HG02763 (cell line): ENCODE data around the gene GAS7.

Experiments
- ATAC-seq: cut with Tn5 transposase; IDR thresholded peaks from one replicate; pipeline ENCODE4 v1.9.1; 2021; ENCODE audit warnings: mild to moderate bottlenecking, moderate library complexity; ENCODE audit not compliant: unreplicated experiment

The GAS7 gene

DNA sequence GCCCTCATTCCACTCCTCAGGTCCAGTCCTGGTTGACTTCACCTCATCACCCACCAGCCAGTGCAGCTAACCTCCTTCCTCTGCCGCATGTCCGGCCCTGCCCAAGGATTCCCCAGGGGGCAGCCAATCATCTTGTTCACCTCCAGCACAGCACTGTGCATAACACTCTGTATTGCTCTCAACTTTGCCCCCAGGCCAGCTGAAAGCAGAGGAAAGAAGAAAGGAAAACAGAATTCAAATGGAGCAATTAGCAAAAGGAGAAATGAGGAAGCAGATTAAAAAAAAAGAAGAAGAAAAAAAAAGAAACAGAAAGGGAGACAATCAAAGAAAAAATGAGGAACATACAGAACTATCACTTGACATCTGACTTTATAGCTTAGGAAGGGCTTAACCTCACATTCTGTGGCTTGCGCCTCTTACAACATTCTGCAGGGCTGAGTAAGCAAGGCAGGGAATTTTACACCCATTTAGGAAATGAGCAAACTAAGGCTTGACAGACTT is 26.1 kb downstream of the GAS7 start:
- peak; percentile 61 for ATAC-seq

DNA sequence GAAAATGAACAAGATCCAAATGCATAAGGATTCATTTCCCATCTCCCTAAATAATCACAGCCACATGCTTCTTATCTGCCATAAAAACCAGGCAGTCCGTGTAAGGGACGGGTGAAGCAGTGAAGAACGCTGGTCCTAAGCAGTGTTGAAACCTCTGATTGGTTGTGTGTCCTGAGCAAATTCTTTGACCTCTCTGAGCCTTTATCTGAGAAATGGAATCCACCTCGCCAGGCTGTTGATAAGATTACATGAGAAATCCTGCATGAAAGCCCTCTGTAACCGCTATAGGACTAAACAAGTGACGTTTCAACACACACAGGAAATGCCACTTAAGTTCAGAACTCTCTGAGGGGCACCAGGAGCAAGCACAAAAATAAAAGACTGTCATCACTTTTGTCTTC is 26.8 kb downstream of the GAS7 start:
- ATAC-seq: no peak

DNA sequence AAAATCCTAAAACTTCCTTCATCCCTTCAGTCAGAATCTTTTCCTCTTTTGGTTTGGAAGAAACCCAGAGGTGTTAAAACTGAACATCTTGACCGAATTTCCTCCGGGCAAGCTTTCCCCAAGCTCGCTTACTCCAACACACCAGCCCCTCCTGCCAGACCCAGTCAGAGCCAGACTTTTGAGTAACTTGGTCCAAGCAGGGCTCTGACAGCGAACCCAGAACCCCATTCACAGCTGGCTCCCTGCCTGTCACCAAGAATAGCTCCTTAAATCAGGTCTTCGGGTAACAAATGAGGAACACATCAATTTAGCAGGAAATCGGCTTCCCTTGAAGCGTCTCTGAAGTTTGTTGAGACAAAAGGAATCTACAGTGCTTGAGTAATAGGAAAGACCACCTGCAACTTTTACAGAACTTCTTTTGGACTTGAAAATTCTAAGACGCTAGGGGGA is 27.3 kb downstream of the GAS7 start:
- ATAC-seq: no peak

DNA sequence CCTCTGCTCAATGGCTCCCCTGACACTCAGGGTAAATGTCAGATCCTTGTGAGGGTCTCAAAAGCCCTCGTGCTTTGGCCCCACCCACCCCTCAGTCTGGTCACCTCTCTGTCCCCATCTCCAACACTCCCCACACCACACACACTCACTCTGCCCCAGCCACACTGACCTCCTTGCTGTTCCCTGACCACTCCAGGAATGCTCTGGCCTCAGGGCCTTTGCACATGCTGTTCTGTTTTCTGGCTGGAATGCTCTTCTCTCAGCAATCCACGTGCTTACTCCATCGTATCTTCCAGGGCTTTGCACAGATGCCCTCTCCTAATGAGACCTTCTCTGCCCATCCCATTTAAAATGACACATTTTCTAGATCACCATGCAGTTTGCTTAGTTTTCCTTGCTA is 28.2 kb downstream of the GAS7 start:
- no peak for ATAC-seq

DNA sequence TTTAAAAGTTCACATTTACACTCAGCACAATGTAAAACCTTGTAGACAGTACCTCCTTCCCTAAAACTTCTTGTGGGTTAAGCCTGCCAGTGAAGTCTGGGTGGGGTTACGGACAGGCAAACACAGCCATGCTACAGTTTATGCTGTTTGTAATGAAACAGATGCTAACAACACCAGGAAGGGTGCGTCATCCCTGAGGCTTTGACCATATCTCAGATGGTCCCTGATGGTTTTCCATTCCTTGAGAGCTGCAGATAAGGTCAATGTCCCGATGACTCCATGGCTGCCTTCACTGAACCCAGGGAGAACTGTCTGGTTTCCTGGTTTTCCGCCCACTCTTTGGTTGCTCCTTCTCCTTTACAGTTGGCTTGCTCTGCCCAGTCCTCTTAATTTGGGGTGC is 29.1 kb downstream of the GAS7 start:
- ATAC-seq: no peak

DNA sequence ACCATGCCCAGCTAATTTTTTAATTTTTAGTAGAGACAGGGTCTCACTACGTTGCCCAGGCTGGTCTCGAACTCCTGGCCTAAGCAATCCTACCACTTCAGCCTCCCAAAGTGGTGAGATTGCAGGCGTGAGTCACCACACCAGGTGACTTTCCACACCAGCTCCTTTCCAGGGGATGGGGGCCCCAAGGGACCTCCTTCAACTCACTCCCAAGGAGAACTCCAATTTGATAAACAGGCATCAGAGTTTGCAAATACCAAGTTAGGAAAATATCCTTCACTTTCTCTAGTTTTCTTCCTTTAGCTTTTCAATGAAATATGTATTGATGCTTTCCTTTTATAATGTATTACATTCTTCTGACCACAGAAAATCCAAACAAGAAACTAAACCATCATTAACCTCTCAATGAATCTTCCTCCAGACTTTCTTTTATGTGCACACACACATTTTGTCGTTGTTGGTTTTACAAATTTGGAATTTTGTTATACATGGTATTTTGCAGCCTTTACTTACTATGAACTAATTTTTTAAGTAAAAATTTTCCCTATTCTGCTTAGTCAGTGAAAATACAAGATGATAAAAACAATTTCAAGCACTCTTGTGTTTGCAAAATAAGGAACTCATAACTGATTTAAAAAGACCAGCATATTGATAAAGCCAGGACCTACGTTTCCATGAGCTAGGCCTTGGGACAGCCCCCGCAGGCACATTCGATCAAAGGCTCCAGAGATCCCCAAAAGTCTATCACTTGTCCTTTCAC is 32.0 kb downstream of the GAS7 start:
- no peak for ATAC-seq

DNA sequence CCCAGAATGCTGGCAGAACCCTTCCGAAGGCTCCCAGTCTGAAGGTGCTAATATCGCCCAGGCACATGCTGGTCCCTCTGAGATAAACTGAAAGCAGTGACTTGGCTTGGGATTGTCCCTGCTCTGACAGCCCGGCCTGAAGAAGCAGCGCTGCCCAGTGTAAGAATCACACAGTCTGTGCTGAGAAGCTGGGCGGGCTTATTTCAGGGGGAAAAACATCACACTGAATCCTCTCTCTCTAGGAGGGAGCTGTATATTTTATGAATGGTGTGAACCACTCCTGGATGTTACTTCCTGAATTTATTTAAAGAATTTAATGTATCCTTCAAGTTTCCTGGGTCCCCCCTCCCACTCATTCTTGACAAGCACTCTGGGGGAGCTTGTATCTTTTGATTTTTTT is 36.3 kb downstream of the GAS7 start:
- ATAC-seq: no peak

DNA sequence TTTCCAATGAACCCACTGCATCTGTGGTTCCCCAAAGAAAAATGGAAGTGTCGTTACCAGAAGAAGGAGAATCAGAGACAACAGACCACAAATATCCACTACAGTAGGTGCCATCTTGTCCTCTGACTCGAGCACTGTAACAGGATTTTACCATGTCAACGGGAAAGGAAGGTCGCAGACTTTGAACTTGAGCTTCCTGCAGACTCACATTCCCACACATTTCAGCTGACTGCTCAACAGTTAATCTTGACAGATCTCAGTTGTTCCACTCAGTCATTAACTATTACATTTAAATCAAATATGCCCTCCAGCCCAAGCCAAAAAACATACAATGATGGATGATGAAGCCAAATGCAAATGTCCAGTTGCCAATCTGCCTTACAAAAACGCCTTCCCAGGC is 37.0 kb downstream of the GAS7 start:
- ATAC-seq: no peak

DNA sequence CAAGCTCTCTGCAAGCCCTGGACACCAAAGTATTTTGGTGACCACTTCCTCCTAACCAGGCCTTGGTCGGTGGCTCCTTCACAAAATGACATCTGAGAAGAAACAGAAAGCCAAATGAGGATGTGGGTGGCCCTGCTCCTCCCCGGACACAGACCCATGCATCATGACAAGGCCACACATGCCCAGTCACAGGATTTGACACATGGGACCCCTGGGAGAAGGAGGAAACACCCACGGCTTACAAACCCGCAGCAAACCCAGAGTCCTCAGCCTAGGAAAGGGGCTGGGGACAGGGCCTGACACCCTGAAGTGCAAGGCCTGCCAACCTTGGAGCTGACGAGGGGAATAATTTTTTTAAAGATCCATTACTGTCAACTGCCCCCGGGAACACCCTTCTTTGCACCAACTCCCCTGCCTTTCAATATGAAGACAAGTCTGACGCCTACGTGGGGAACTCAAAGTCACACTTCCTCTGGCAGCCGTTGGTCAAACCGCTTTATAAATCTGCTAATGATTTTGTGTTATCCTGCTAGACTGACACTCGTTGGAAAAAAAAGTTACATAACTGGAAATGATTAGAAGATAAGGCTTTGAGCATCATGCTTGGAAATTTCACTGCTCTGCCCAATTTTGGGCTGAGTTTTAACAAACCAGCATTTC is 41.3 kb downstream of the GAS7 start:
- ATAC-seq: peak; percentile 74

DNA sequence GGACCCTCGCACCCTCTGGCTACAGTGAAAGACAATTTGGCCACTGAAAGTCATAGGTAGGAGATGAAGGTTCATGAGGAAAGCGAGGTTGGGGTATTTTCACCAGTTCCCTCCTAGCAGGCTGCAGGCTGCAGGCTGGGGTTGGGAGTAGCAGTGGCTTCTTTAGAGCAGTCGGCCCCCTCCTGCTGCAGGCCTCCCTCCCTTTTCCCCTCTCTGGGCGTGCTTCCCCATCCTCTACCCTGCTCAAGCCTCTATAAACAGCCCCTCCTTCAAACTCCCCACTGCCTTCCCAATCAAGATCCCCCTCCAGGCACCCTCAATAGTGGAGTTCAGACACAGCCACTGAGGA is 41.8 kb downstream of the GAS7 start:
- no peak for ATAC-seq

DNA sequence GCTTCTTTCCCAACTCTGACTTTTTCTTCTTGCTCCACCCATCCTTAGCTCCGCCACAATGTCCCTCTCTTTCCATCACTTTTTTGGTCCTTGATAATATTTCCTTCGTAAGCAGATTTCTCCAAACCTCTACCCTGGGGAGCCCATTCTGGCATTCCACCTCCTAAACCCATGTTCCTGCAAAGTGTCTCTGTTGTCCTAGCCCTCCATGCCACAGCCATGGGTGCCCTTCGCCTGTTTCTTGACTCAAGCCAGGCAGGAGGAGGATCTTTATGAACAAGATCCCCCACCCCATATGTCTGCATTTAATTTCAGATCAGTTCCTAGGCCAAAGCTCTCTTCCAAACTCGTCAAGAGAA is 42.4 kb downstream of the GAS7 start:
- ATAC-seq: no peak

DNA sequence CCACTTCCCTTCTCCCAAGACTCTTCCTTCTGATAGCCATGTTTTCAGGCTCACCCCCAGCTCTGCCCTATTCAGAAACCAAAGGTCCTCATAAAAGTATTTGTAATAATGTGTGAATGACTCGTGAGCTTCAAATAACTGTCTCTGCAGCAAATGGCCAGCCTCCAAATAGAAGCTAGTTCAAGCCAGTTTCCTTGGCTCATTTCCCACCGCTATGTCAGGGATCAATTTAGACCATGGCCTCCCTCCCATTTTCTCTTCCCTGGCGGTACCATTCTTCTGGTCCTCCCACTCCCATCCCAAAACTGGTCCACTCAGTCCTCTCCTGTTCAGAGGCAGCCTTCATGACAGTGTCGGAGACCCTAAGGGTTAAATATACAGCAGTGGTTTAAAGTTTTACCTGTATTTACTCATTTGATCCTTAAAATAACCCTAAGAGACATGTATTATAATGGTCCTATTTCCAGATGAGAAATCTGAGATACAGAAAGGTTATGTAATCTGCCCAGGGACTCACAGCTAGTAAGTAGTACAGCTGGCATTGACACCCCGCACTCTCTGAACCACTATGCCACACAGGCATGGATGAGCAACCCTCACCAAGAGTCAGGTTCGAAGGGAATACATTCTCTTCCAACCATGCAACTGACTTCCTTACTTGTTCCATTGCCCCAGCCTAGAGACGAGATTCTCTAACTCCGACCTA is 42.9 kb downstream of the GAS7 start:
- ATAC-seq: no peak

DNA sequence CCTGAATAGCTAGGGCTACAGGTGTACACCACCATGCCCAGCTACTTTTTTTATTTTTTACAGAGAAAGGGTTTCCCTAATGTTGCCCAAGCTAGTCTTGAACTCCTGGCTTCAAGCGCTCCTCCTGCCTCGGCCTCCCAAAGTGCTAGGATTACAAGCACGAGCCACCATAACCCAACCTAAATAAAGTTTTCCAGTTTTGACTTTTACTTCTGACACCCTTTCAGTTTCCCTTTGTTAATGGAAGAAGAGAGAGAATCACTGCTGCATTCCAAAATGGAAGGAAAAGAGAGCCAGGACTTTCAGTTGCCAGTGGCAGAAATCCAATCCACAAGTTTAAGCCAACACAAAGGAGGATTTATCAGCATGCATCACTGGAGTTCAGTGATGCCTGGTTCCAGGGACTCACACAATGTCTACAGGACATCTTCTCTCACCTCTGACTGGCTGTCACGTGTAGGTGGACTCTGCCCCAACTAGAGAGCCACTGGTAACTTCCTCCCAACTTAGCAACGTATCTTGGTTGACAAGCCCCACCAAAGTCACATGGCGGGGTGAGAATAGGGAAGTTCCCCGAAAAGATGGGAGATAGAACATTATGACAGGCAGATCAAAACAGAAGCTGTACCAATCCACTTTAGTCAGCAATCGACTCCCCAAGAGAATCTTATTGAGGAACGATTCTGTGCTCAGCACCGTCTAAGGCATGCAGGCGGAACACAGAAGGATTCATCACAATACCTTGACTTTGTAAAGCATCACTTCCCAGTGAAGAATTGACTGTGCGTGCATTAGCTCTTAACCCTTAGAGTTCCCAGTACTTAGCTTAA is 46.5 kb downstream of the GAS7 start:
- no peak for ATAC-seq

DNA sequence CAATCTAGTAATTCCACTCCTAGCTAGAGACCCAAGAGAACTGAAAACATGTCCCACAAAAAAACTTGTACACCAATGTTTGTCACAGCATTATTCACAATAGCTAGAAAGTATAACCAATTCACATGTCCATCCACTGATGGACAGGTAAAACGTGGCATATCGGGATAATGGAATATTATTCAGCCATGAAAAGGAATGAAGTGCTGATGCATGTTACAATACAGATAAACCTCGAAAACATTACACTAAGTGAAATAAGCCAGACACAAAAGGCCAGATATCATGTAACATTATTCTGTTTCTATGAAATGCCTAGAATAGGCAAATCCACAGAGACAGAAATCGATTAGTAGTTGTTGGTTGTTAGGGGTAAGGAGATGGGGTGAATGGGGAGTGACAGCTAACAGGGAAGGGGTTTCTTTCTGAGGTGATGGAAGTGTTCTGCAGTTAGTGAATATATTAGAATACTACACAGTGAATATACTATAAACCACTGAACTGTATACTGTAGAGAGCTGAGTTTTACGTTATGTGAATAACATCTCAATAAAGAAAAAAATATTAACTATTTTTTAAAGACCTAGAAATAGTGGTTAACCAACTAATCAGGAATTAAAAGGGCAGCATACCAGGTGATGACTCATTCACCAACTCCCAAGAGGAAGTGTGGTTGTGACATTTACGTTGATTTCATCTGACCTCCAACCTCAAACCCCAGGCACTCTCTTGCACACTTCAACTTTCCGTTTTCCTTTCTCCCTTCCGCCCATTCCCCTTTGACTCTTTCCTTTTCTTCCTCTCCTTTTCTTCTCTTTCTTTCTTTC is 48.6 kb downstream of the GAS7 start:
- ATAC-seq: peak; percentile 65

DNA sequence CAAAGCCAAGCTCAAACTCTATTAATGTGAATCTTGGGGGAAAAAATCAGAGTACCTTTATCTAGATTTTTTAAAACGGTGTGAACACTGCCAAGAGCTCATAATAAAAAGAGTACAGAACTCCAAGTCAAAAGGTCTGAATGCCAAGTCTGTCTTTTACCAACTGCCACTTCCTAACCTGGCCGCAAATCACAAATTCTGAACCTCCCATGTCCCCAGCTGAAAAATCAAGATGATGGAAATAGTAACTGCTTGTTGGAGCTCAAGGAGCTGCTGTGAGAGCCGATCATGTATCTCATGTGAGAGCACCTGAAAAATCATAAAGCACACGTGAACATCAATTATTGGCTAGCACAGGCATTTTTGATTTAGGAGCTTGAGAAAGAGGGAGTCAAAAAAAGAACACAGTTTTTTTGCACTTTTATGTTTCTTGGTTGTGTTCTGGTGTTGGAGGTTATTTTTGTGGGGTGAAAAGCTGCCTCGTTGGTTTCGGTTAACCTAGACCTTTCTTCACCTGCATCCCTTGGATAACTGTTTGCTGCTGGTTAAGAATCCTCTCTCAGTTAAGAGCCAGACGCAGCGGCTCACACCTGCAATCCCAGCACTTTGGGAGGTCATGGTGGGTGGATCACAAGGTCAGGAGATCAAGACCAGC is 50.5 kb downstream of the GAS7 start:
- ATAC-seq: no peak

DNA sequence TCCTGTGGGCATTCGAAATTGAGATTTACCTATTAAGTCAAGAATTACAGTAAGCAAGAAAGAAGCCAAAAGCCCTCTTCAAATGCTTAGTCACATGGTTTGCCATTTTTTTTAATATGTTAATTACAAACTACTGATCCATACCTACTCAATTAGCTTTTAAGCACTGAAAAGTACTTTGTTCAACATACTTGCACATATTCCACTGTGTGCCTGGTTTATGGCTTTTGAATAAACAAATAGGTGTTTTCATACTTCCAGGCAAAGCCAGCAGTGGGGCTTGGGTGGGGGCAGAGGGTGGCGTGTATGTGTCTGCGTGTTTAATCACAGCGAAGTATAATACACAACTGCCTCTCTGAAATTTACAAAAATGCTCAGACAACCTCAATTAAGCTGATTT is 51.4 kb downstream of the GAS7 start:
- no peak for ATAC-seq

DNA sequence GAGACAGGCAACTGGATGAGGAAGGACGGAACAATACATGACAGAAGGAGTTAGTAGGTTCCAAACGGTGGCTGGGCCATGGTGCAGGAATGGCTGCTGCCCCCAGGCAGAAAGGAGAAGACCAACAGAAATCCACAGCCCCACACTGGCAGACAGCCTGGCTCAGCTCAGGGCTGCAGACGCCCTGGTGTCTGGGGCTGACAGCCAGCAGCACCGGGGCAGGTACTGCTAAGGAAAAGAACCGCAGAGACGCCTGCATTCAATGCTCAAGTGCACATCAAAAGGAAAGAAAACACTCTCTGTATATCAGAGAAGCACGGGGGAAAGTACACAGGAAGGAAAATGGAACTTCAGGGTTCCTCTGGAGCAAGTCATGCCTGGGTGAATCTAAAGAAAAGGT is 53.4 kb downstream of the GAS7 start:
- no peak for ATAC-seq

DNA sequence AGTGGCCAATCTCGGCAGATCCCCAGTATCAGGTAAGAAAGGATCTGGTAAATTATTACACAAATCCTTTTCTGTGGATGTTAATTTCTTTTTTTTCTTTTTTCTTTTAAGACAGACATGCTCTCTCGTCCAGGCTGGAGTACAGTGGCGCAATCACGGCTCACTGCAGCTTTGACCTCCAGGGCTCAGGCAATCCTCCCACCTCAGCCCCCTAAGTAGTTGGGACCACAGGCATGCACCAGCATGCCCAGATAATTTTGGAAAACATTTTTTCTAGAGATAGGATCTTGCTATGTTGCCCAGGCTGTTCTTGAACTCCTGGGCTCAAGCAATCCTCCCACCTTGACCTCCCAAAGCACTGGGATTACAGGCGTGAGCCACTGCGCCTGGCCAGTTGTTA is 54.0 kb downstream of the GAS7 start:
- ATAC-seq: no peak

DNA sequence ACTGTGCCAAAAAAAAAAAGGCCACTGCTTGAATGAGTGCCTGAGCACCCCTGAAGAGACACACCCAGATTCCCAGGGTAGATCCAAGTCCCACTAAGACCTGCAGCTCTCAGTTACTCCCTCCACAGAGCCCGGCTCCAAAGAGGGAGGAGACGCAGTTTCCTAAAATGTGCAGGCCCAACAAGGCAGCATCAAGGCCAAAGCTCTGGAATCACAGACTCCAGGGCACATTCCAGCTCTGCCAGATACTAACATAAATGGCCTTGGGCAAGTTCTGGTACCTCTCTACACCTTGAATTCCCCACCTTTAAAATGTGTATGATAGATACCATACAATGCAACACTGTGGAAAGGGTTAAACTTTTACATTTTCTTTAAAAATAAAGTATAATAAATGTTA is 57.0 kb downstream of the GAS7 start:
- ATAC-seq: no peak

DNA sequence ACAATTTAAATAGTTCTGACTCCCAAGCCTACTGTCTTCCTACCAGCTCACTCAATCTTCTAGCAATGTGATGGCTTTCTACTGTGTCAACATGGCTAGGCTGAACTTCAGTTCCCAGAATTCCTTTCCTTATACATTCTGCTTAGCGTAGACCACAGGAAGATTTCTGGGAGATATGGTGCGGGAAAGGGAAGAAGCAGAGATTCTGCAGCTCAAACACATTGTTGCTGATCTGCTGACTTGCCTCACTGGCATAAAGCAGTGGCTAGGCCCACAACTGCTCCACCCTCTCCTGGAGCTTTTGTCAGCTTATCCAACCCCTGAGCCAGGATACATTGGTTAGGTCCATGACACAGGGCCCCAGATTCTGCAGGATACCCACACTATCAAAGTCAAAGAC is 58.8 kb downstream of the GAS7 start:
- ATAC-seq: no peak
